Ishikawa (cell line): ENCODE results near the gene CDKN2D.

Experiments
- CEBPB ChIP-seq: IDR thresholded peaks from 2 replicates; pipeline ENCODE4 v1.6.1; 2012
- CREB1 ChIP-seq: IDR thresholded peaks from 2 replicates; pipeline ENCODE4 v1.6.1; 2012; ENCODE audit warnings: low read depth
- EGR1 ChIP-seq: IDR thresholded peaks from 2 replicates; pipeline ENCODE4 v1.6.1; 2012
- EP300 ChIP-seq: IDR thresholded peaks from 2 replicates; pipeline ENCODE4 v1.6.1; 2012; ENCODE audit warnings: borderline replicate concordance
- FOXM1 ChIP-seq: IDR thresholded peaks from 2 replicates; pipeline ENCODE4 v1.6.1; 2012; ENCODE audit warnings: low read depth, borderline replicate concordance
- NFIC ChIP-seq: IDR thresholded peaks from 2 replicates; pipeline ENCODE4 v1.6.1; 2012
- RAD21 ChIP-seq: IDR thresholded peaks from 2 replicates; pipeline ENCODE4 v1.6.1; 2012; ENCODE audit warnings: low read depth
- TAF1 ChIP-seq: IDR thresholded peaks from 2 replicates; pipeline ENCODE4 v1.6.1; 2012; ENCODE audit warnings: low read depth, mild to moderate bottlenecking
- TEAD4 ChIP-seq: IDR thresholded peaks from 2 replicates; pipeline ENCODE4 v1.6.1; 2012
- YY1 ChIP-seq: IDR thresholded peaks from 2 replicates; pipeline ENCODE4 v1.6.1; 2012; ENCODE audit warnings: low read depth
- ZBTB7A ChIP-seq: IDR thresholded peaks from 2 replicates; pipeline ENCODE4 v1.6.1; 2012; ENCODE audit warnings: low read depth
- TF ChIP-seq, protein P1 (sequence below): IDR thresholded peaks from 2 replicates; pipeline ENCODE4 v1.6.1; 2012
- TF ChIP-seq, protein P2 (sequence below): IDR thresholded peaks from 2 replicates; pipeline ENCODE4 v1.6.1; 2012; ENCODE audit warnings: low read depth, mild to moderate bottlenecking
- TF ChIP-seq, protein P3 (sequence below): IDR thresholded peaks from 2 replicates; pipeline ENCODE4 v1.6.1; 2012

DNA sequence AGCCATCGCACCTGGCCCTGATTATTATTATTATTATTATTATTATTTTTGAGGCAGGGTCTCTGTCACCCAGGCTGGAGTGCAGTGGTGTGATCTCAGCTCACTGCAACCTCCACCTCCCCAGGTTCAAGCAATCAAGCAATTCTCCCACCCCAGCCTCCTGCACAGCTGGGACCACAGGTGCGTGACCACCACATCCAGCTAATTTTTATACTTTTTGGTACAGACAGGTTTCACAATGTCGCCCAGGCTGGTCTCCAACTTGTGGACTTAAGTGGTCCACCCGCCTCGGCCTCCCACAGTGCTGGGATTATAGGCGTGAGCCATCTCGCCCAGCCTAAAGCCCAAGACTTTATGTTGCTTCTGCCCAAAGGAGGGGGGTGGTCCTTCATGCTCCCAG is 24.4 kb upstream of the CDKN2D start:
- TF ChIP-seq, protein P1, sequence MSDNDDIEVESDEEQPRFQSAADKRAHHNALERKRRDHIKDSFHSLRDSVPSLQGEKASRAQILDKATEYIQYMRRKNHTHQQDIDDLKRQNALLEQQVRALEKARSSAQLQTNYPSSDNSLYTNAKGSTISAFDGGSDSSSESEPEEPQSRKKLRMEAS, result no peak
- no peak for TF ChIP-seq EP300
- TF ChIP-seq, protein P2, sequence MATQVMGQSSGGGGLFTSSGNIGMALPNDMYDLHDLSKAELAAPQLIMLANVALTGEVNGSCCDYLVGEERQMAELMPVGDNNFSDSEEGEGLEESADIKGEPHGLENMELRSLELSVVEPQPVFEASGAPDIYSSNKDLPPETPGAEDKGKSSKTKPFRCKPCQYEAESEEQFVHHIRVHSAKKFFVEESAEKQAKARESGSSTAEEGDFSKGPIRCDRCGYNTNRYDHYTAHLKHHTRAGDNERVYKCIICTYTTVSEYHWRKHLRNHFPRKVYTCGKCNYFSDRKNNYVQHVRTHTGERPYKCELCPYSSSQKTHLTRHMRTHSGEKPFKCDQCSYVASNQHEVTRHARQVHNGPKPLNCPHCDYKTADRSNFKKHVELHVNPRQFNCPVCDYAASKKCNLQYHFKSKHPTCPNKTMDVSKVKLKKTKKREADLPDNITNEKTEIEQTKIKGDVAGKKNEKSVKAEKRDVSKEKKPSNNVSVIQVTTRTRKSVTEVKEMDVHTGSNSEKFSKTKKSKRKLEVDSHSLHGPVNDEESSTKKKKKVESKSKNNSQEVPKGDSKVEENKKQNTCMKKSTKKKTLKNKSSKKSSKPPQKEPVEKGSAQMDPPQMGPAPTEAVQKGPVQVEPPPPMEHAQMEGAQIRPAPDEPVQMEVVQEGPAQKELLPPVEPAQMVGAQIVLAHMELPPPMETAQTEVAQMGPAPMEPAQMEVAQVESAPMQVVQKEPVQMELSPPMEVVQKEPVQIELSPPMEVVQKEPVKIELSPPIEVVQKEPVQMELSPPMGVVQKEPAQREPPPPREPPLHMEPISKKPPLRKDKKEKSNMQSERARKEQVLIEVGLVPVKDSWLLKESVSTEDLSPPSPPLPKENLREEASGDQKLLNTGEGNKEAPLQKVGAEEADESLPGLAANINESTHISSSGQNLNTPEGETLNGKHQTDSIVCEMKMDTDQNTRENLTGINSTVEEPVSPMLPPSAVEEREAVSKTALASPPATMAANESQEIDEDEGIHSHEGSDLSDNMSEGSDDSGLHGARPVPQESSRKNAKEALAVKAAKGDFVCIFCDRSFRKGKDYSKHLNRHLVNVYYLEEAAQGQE, result no peak
- TF ChIP-seq CREB1, result no peak
- no peak for TF ChIP-seq YY1
- no peak for TF ChIP-seq RAD21
- TF ChIP-seq TAF1, result no peak
- no peak for TF ChIP-seq ZBTB7A
- no peak for TF ChIP-seq NFIC
- TF ChIP-seq FOXM1, result no peak
- no peak for TF ChIP-seq CEBPB
- no peak for TF ChIP-seq EGR1
- TF ChIP-seq TEAD4, result no peak
- TF ChIP-seq, protein P3, sequence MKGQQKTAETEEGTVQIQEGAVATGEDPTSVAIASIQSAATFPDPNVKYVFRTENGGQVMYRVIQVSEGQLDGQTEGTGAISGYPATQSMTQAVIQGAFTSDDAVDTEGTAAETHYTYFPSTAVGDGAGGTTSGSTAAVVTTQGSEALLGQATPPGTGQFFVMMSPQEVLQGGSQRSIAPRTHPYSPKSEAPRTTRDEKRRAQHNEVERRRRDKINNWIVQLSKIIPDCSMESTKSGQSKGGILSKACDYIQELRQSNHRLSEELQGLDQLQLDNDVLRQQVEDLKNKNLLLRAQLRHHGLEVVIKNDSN, result no peak
